ENCODE data around the gene CPT1A.
A peak's percentile ranks its signal among the peaks of the same experiment; 100 is the strongest.

CPT1A gene

DNA sequence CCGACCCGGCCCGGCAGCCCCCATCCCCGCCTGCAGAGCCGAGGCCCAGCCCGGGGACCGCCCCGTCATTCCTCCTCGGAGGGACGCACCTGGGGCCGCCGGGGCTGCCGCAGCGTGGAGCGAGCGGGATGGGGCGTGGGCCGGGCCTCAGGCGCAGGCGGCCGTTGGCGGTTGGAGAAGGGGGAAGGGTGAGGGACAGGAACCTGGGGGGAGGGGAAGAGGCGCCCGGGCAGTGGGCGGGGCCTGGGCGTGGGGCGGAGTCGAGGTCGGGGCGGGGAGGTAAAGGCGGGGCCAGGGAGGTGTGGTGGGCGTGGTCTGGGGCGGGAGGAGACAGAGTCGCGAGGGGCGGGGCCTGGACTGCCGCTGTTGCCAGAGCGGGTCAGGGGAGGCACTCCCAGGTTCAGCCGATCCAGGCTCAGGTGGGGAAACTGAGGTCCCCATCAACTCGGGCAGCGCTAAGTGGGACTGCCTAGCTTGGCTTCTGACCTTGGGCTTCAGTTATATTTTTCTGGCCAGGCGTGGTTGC, 90.3 kb downstream of the CPT1A start, which contains the start of gene TESMIN:
TESMIN (minus strand) TSS at position 190 of the 526 bp plus-strand sequence. CDS start 860 bp downstream, outside the sequence.
- Mint-ChIP-seq H3K4me1 (ENCODE audit: low read depth) (peaks cover 9% of the 10 kb centered on the region), H3K36me3 (ENCODE audit: low read depth) (peaks cover 5% of the 10 kb centered on the region), H3K9me3 (no peaks in the 10 kb centered on the region), H3K27ac (peak within 1 kb of the TSS; percentile 57), H3K27me3 (no peaks in the 10 kb centered on the region), H3K4me3 (peak within 1 kb of the TSS; percentile 73)
- peak; percentile 96 for DNase-seq

DNA sequence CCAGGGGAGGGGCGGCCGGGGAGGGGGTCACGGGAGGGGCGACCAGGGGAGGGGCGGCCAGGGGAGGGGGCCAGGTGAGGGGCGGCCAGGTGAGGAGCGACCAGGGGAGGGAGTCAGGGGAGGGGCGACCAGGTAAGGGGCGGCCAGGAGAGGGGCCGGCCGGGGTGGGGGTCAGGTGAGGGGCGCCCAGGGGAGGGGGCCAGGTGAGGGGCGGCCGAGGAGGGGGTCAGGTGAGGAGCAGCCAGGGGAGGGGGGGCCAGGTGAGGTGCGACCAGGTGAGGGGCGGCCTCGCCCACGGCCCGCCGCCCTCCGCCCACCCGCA, 90.8 kb downstream of the CPT1A start:
- Mint-ChIP-seq H3K27ac (no peak overlapping the region), H3K4me3 (no peak overlapping the region)

GRCh38 chr11:68750195-68751003, 91.3 kb downstream of the CPT1A start:
- DNase-seq = peak; percentile 47
- Mint-ChIP-seq H3K4me1 (ENCODE audit: low read depth) (peaks cover 9% of the 10 kb centered on the region), H3K27me3 (no peaks in the 10 kb centered on the region), H3K4me3 (peak overlapping the region; percentile 24), H3K9me3 (no peaks in the 10 kb centered on the region), H3K36me3 (ENCODE audit: low read depth) (peaks cover 3% of the 10 kb centered on the region), H3K27ac (no peak overlapping the region)

More for the DNA sequence above, 90.8 kb downstream of the CPT1A start:
- Mint-ChIP-seq H3K9me3 (no peaks in the 10 kb centered on the region), H3K27me3 (no peaks in the 10 kb centered on the region), H3K4me1 (ENCODE audit: low read depth) (peaks cover 9% of the 10 kb centered on the region), H3K36me3 (ENCODE audit: low read depth) (peaks cover 3% of the 10 kb centered on the region)
- DNase-seq = no peak

GRCh38 chr11:68749229-68750123, 92.2 kb downstream of the CPT1A start:
- no peaks in the 10 kb centered on the region for H3K27me3 Mint-ChIP-seq
- no peak for DNase-seq
- no peaks in the 10 kb centered on the region for H3K9me3 Mint-ChIP-seq
- H3K36me3 Mint-ChIP-seq (ENCODE audit: low read depth) = peaks cover 2% of the 10 kb centered on the region
- H3K4me3 Mint-ChIP-seq = peak overlapping the region; percentile 24
- no peak overlapping the region for H3K27ac Mint-ChIP-seq
- H3K4me1 Mint-ChIP-seq (ENCODE audit: low read depth) = peaks cover 9% of the 10 kb centered on the region

- Mint-ChIP-seq H3K36me3 (ENCODE audit: low read depth) (peaks cover 2% of the 10 kb centered on the region), H3K9me3 (no peaks in the 10 kb centered on the region), H3K27ac (no peak overlapping the region), H3K4me1 (ENCODE audit: low read depth) (peaks cover 9% of the 10 kb centered on the region), H3K27me3 (no peaks in the 10 kb centered on the region), H3K4me3 (no peak overlapping the region)
- no peak for DNase-seq
These were observed 93.7 kb downstream of the CPT1A start for GRCh38 chr11:68748061-68748460.

DNA sequence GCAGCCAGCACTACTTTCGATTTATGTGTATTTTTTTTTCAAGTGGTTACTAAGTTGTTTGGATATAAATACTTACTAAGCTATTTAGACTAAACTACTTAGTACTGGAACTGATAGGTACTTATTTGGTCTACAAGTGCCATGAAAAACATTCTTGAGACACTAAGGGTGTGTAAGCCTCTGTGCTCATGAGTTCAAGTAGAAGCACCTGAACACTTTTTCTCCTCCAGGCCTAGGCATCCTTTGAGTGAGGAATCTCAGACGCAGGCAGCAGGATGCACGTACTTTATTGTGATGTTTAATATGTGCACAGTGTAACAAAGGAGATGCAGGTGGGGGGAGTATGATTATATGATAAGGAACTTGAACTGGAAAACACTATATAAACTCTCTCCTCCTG, 98.2 kb downstream of the CPT1A start:
- H3K9me3 Mint-ChIP-seq = no peaks in the 10 kb centered on the region
- DNase-seq = no peak
- H3K27me3 Mint-ChIP-seq = no peaks in the 10 kb centered on the region
- no peak overlapping the region for H3K4me3 Mint-ChIP-seq
- peaks cover 2% of the 10 kb centered on the region for H3K36me3 Mint-ChIP-seq (ENCODE audit: low read depth)
- no peaks in the 10 kb centered on the region for H3K4me1 Mint-ChIP-seq (ENCODE audit: low read depth)
- no peak overlapping the region for H3K27ac Mint-ChIP-seq

DNA sequence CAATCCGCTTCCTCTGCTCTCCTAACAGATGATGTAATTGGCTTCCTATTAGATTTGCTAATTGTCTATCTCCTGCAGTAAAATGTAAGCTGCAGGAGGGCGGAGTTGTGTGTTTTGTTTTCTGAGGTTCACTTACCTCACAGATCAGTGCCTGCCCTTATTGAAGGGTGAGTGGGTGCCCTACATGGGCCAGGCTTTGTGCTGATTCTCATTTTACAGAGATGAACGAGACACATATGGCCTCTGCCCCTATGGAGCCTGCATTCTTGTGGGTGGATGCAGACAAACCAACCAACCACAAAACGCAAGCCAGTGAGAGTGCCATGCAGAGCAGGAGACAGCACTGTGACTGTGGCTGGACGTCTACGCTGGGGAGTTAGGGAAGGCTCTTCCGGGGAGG, 100.3 kb downstream of the CPT1A start:
- peaks cover 2% of the 10 kb centered on the region for H3K36me3 Mint-ChIP-seq (ENCODE audit: low read depth)
- H3K4me1 Mint-ChIP-seq (ENCODE audit: low read depth) = no peaks in the 10 kb centered on the region
- no peaks in the 10 kb centered on the region for H3K9me3 Mint-ChIP-seq
- H3K27ac Mint-ChIP-seq = no peak overlapping the region
- H3K27me3 Mint-ChIP-seq = no peaks in the 10 kb centered on the region
- DNase-seq = no peak
- no peak overlapping the region for H3K4me3 Mint-ChIP-seq

- Mint-ChIP-seq H3K9me3 (no peaks in the 10 kb centered on the region), H3K27ac (no peak overlapping the region), H3K36me3 (ENCODE audit: low read depth) (no peaks in the 10 kb centered on the region), H3K27me3 (no peaks in the 10 kb centered on the region), H3K4me1 (ENCODE audit: low read depth) (no peaks in the 10 kb centered on the region), H3K4me3 (no peak overlapping the region)
- no peak for DNase-seq
These were observed 106.1 kb downstream of the CPT1A start for GRCh38 chr11:68735646-68736045.

- no peaks in the 10 kb centered on the region for H3K9me3 Mint-ChIP-seq
- DNase-seq = no peak
- no peaks in the 10 kb centered on the region for H3K4me1 Mint-ChIP-seq (ENCODE audit: low read depth)
- H3K36me3 Mint-ChIP-seq (ENCODE audit: low read depth) = no peaks in the 10 kb centered on the region
- no peak overlapping the region for H3K27ac Mint-ChIP-seq
- H3K27me3 Mint-ChIP-seq = no peaks in the 10 kb centered on the region
- H3K4me3 Mint-ChIP-seq = no peak overlapping the region
These were observed 106.6 kb downstream of the CPT1A start for GRCh38 chr11:68735125-68735524.

GRCh38 chr11:68734111-68734510, 107.6 kb downstream of the CPT1A start:
- Mint-ChIP-seq H3K36me3 (ENCODE audit: low read depth) (no peaks in the 10 kb centered on the region), H3K27ac (no peak overlapping the region), H3K27me3 (no peaks in the 10 kb centered on the region), H3K4me3 (no peak overlapping the region), H3K4me1 (ENCODE audit: low read depth) (no peaks in the 10 kb centered on the region), H3K9me3 (no peaks in the 10 kb centered on the region)
- no peak for DNase-seq

- H3K27ac Mint-ChIP-seq = no peak overlapping the region
- no peaks in the 10 kb centered on the region for H3K9me3 Mint-ChIP-seq
- no peaks in the 10 kb centered on the region for H3K4me1 Mint-ChIP-seq (ENCODE audit: low read depth)
- no peak overlapping the region for H3K4me3 Mint-ChIP-seq
- no peak for DNase-seq
- no peaks in the 10 kb centered on the region for H3K36me3 Mint-ChIP-seq (ENCODE audit: low read depth)
- no peaks in the 10 kb centered on the region for H3K27me3 Mint-ChIP-seq
These were observed 113.9 kb downstream of the CPT1A start for GRCh38 chr11:68727783-68728182.

DNA sequence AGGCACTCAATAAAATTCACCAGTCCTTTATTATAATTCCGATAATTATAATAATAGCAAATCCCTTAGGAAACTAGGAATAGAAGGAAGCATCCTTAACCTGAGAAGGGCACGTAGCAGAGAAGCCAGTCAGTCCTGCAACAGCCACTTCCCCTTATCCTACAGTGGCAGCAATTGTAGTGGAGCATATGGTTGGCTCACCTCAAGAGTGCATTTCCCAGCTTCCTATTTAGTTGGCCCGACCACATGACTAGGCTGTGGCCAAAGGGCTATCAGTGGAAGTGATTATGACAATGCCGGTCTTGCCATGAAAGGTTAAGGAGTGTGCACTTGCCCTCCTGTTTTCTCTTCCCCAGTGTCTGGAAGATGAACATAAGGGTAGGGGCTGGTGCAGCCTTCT, 117.4 kb downstream of the CPT1A start:
- no peaks in the 10 kb centered on the region for H3K36me3 Mint-ChIP-seq (ENCODE audit: low read depth)
- H3K9me3 Mint-ChIP-seq = peaks cover 4% of the 10 kb centered on the region
- no peak overlapping the region for H3K27ac Mint-ChIP-seq
- no peaks in the 10 kb centered on the region for H3K27me3 Mint-ChIP-seq
- DNase-seq = no peak
- no peaks in the 10 kb centered on the region for H3K4me1 Mint-ChIP-seq (ENCODE audit: low read depth)
- H3K4me3 Mint-ChIP-seq = no peak overlapping the region

- H3K4me1 Mint-ChIP-seq (ENCODE audit: low read depth) = no peaks in the 10 kb centered on the region
- no peak overlapping the region for H3K4me3 Mint-ChIP-seq
- H3K27me3 Mint-ChIP-seq = no peaks in the 10 kb centered on the region
- peaks cover 4% of the 10 kb centered on the region for H3K9me3 Mint-ChIP-seq
- no peaks in the 10 kb centered on the region for H3K36me3 Mint-ChIP-seq (ENCODE audit: low read depth)
- no peak overlapping the region for H3K27ac Mint-ChIP-seq
- DNase-seq = no peak
These were observed 119.6 kb downstream of the CPT1A start for GRCh38 chr11:68722143-68722542.

DNA sequence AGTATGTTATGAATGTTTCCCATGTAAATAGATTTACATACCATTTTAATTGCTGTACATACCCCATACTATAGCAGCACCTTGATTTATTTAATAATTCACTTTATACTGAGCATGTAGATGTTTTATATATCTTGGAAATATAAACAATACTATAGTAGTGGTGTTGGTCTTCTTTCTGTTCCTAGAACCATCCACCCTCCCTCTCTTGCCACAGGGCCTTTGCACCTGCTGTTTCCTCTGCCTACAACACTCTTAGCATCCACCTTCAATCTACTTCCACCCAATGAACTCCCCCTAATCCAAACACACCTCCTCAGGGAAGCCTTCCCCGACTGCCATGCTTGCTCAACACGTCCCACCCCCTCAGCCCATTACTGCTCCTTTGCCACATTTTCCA, 120.6 kb downstream of the CPT1A start:
- H3K4me1 Mint-ChIP-seq (ENCODE audit: low read depth) = no peaks in the 10 kb centered on the region

More for the DNA sequence above, 120.6 kb downstream of the CPT1A start:
- Mint-ChIP-seq H3K27ac (no peak overlapping the region), H3K36me3 (ENCODE audit: low read depth) (no peaks in the 10 kb centered on the region), H3K9me3 (peaks cover 4% of the 10 kb centered on the region), H3K4me3 (no peak overlapping the region), H3K27me3 (no peaks in the 10 kb centered on the region)
- DNase-seq = no peak

Measured in activated T-cell treated with anti-CD3 and anti-CD28 coated beads, Interleukin-2, amount 50 U/mL, for 24 hours (primary cell).